Measurements from ENCODE around the gene PKMYT1. TPM values are rescaled to one million over a fixed set of nuclear protein-coding genes. Genes with fewer than 3 reads are reported as not detected.

The PKMYT1 gene
- total RNA-seq: not detected

DNA sequence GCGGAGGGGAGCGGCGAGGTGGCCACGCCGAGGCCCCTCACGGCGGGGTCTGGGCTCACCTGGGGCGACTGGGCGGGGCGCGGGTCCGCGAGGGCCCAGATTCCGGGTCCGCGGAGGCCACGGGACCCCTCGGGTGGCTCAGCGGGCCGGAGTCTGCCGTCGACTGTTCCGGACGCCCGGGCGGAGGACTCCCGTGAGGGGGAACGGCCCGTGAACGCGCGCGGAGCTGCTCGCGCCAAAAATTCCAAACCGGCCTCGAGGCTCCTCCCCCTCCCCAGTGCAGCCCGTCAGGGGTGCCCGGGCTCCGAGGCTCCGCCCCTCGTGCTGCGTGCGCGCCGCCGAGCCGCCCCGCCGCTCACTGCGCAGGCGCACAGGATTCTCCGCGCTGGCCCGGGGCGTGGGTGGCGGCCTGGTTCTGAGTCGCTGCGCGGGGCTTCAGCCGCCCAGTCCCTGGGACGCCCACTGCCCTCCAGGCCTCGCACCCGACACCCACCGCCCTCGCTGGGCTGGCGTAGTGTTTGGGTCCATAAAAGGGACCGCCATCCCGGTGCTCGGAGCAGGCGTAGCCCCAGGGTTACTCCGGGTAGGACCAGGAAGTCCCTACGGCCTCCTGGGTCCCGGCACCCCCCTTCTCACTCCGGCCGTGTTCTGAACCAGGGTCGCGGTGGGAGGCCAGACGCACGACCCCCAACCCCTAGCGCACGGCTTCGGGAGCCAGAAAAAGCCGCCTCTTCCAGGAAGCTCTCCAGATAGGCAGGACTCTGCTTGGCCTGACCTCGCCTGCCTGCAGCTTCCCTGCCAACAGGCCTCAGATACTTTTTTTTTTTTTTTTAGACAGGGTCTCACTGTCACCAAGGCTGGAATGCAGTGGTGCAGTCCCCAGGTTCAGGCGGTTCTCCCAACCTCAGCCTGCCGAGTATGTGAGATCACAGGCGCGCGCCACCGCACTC, at the start of gene PKMYT1:
Gene PKMYT1 (minus strand): TSS at position 220 of the 950 bp plus-strand sequence. CDS start 789 bp downstream, outside the sequence.
- Histone ChIP-seq H3K36me3 (no peaks in the 10 kb centered on the region), H3K4me3 (peak within 1 kb of the TSS; percentile 69 to 91), H3K4me1 (peaks cover 9 to 12% of the 10 kb centered on the region in 2 donors), H3K27me3 (no peaks in the 10 kb centered on the region), H3K9me3 (no peaks in the 10 kb centered on the region), H3K27ac (peak within 1 kb of the TSS; percentile 69 to 82)
- TF ChIP-seq, protein P1, sequence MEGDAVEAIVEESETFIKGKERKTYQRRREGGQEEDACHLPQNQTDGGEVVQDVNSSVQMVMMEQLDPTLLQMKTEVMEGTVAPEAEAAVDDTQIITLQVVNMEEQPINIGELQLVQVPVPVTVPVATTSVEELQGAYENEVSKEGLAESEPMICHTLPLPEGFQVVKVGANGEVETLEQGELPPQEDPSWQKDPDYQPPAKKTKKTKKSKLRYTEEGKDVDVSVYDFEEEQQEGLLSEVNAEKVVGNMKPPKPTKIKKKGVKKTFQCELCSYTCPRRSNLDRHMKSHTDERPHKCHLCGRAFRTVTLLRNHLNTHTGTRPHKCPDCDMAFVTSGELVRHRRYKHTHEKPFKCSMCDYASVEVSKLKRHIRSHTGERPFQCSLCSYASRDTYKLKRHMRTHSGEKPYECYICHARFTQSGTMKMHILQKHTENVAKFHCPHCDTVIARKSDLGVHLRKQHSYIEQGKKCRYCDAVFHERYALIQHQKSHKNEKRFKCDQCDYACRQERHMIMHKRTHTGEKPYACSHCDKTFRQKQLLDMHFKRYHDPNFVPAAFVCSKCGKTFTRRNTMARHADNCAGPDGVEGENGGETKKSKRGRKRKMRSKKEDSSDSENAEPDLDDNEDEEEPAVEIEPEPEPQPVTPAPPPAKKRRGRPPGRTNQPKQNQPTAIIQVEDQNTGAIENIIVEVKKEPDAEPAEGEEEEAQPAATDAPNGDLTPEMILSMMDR (IDR thresholded peaks at IDR 0.05): no peak
- intact Hi-C loops (cut with DNase I): loop anchor here (1.0 to 5.0 kb wide), 2 partner anchors 40 to 68 kb away; partner anchors contain the start of genes FLYWCH1 and TNFRSF12A
- DNase-seq (ENCODE audit: low spot score in 2 of 2): peak; percentile 37 to 94

- H3K36me3 ChIP-seq: peaks cover 18 to 20% of the 10 kb centered on the region in 2 donors
- no peaks in the 10 kb centered on the region for H3K27me3 ChIP-seq
- no peak for DNase-seq (ENCODE audit: low spot score in 2 of 2)
- no peak overlapping the region for H3K27ac ChIP-seq
- TF ChIP-seq, protein P1 (IDR thresholded peaks at IDR 0.05): no peak
- peak overlapping the region in 1 of 2 donors; percentile 46 for H3K4me3 ChIP-seq
- peaks cover 0 to 12% of the 10 kb centered on the region in 2 donors for H3K4me1 ChIP-seq
- no peaks in the 10 kb centered on the region for H3K9me3 ChIP-seq
- intact Hi-C loops (cut with DNase I): loop anchor here (2.0 to 10.0 kb wide), 3 partner anchors 29 to 495 kb away; partner anchors contain the start of genes CEMP1 and PDPK1
These were observed 49.4 kb upstream of the PKMYT1 start for GRCh38 chr16:3029491-3030221.

GRCh38 chr16:3028716-3029319, 48.6 kb upstream of the PKMYT1 start:
- Histone ChIP-seq H3K4me3 (no peak overlapping the region), H3K36me3 (peaks cover 18 to 20% of the 10 kb centered on the region in 2 donors), H3K27ac (no peak overlapping the region), H3K27me3 (no peaks in the 10 kb centered on the region), H3K9me3 (no peaks in the 10 kb centered on the region), H3K4me1 (peaks cover 0 to 15% of the 10 kb centered on the region in 2 donors)
- TF ChIP-seq, protein P1 (IDR thresholded peaks at IDR 0.05): no peak
- no peak for DNase-seq (ENCODE audit: low spot score in 2 of 2)
- intact Hi-C loops (cut with DNase I): loop anchor here (2.0 to 10.0 kb wide), 3 partner anchors 30 to 494 kb away; partner anchors contain the start of genes CEMP1 and PDPK1

GRCh38 chr16:3027983-3028715, 47.9 kb upstream of the PKMYT1 start:
- intact Hi-C loops (cut with DNase I): loop anchor here (2.0 to 10.0 kb wide), 3 partner anchors 31 to 493 kb away; partner anchors contain the start of genes CEMP1 and PDPK1

More at GRCh38 chr16:3027983-3028715, 47.9 kb upstream of the PKMYT1 start:
- Histone ChIP-seq H3K36me3 (peaks cover 18 to 20% of the 10 kb centered on the region in 2 donors), H3K27me3 (no peaks in the 10 kb centered on the region), H3K4me3 (no peak overlapping the region), H3K4me1 (peaks cover 2 to 21% of the 10 kb centered on the region in 2 donors), H3K9me3 (no peaks in the 10 kb centered on the region), H3K27ac (no peak overlapping the region)
- TF ChIP-seq, protein P1 (IDR thresholded peaks at IDR 0.05): peak; percentile 57 to 73 (median 65)
- peak; percentile 38 to 84 for DNase-seq (ENCODE audit: low spot score in 2 of 2)
